ENCODE data around the gene PTGIS.
A peak's percentile ranks its signal among the peaks of the same experiment; 100 is the strongest.

Gene PTGIS

GRCh38 chr20:49583669-49584417 is 15.9 kb upstream of the PTGIS start:
- Histone ChIP-seq H3K9ac (peak overlapping the region in 9 of 11 experiments; percentile 46 to 77 (median 63); a peak in 15 of 22 replicates), H3K4me2 (peak overlapping the region; percentile 32 to 85 (median 71); a peak in 20 of 22 replicates), H3K9me3 (replicated peaks in 1 of 11) (peaks cover 5 to 13% (median 9%) of the 10 kb centered on the region in 11 experiments; a peak in 20 of 22 replicates), H3K27ac (peak overlapping the region in 9 of 11 experiments; percentile 72 to 97 (median 84); a peak in 18 of 22 replicates), H3K36me3 (no peaks in the 10 kb centered on the region), H3K4me3 (no peak overlapping the region), H3K4me1 (peaks cover 41 to 100% (median 72%) of the 10 kb centered on the region in 10 experiments), H4K20me1 (no peaks in the 10 kb centered on the region), H3K27me3 (no peaks in the 10 kb centered on the region)
- peak in 8 of 11 experiments; percentile 20 to 77 (median 56); a peak in 7 of 22 replicates for TF ChIP-seq Cebpa-rat (IDR thresholded peaks at IDR 0.05)

GRCh38 chr20:49583343-49583668 is 15.4 kb upstream of the PTGIS start:
- peaks cover 41 to 100% (median 73%) of the 10 kb centered on the region in 10 experiments for H3K4me1 ChIP-seq
- peaks cover 5 to 13% (median 9%) of the 10 kb centered on the region in 11 experiments; a peak in 20 of 22 replicates for H3K9me3 ChIP-seq (replicated peaks in 1 of 11)
- H3K4me2 ChIP-seq, result peak overlapping the region in 9 of 11 experiments; percentile 48 to 85 (median 75); a peak in 15 of 22 replicates
- H3K27ac ChIP-seq, result peak overlapping the region in 9 of 11 experiments; percentile 72 to 97 (median 84); a peak in 16 of 22 replicates
- H3K9ac ChIP-seq, result peak overlapping the region in 5 of 11 experiments; percentile 45 to 77 (median 66); a peak in 7 of 22 replicates
- H3K36me3 ChIP-seq, result no peaks in the 10 kb centered on the region
- H3K4me3 ChIP-seq, result no peak overlapping the region
- no peaks in the 10 kb centered on the region for H4K20me1 ChIP-seq
- no peak for TF ChIP-seq Cebpa-rat (IDR thresholded peaks at IDR 0.05)
- no peaks in the 10 kb centered on the region for H3K27me3 ChIP-seq

GRCh38 chr20:49582413-49583334 is 14.7 kb upstream of the PTGIS start:
- peaks cover 5 to 13% (median 9%) of the 10 kb centered on the region in 11 experiments; a peak in 20 of 22 replicates for H3K9me3 ChIP-seq (replicated peaks in 1 of 11)
- H3K4me1 ChIP-seq, result peaks cover 43 to 100% (median 74%) of the 10 kb centered on the region in 10 experiments
- H3K27ac ChIP-seq, result peak overlapping the region in 9 of 11 experiments; percentile 52 to 97 (median 84); a peak in 15 of 22 replicates
- no peaks in the 10 kb centered on the region for H4K20me1 ChIP-seq
- TF ChIP-seq Cebpa-rat (IDR thresholded peaks at IDR 0.05), result no peak
- no peaks in the 10 kb centered on the region for H3K27me3 ChIP-seq
- H3K4me3 ChIP-seq, result no peak overlapping the region
- H3K9ac ChIP-seq, result peak overlapping the region in 5 of 11 experiments; percentile 45 to 77 (median 66); a peak in 6 of 22 replicates
- H3K4me2 ChIP-seq, result peak overlapping the region in 8 of 11 experiments; percentile 48 to 85 (median 76); a peak in 13 of 22 replicates
- H3K36me3 ChIP-seq, result no peaks in the 10 kb centered on the region

GRCh38 chr20:49581482-49581881 is 13.5 kb upstream of the PTGIS start:
- peaks cover 48 to 99% (median 80%) of the 10 kb centered on the region in 10 experiments for H3K4me1 ChIP-seq
- no peaks in the 10 kb centered on the region for H3K36me3 ChIP-seq
- H3K4me3 ChIP-seq, result no peak overlapping the region
- H3K9me3 ChIP-seq (replicated peaks in 1 of 11), result peaks cover 10 to 18% (median 13%) of the 10 kb centered on the region in 11 experiments
- H3K27ac ChIP-seq, result peak overlapping the region in 6 of 11 experiments; percentile 26 to 97 (median 87); a peak in 10 of 22 replicates
- no peak overlapping the region; a peak in 1 of 22 replicates for H3K9ac ChIP-seq
- no peaks in the 10 kb centered on the region for H4K20me1 ChIP-seq
- TF ChIP-seq Cebpa-rat (IDR thresholded peaks at IDR 0.05), result no peak
- H3K27me3 ChIP-seq, result no peaks in the 10 kb centered on the region
- peak overlapping the region in 4 of 11 experiments; percentile 34 to 71 (median 58); a peak in 4 of 22 replicates for H3K4me2 ChIP-seq

GRCh38 chr20:49580813-49581174 is 12.9 kb upstream of the PTGIS start:
- H3K4me2 ChIP-seq, result peak overlapping the region in 8 of 11 experiments; percentile 2 to 71 (median 37); a peak in 11 of 22 replicates
- no peaks in the 10 kb centered on the region for H4K20me1 ChIP-seq
- H3K27me3 ChIP-seq, result no peaks in the 10 kb centered on the region
- peak overlapping the region in 4 of 11 experiments; percentile 1 to 90 (median 34); a peak in 7 of 22 replicates for H3K27ac ChIP-seq
- no peak for TF ChIP-seq Cebpa-rat (IDR thresholded peaks at IDR 0.05)
- H3K9me3 ChIP-seq (replicated peaks in 1 of 11), result peaks cover 12 to 21% (median 15%) of the 10 kb centered on the region in 11 experiments
- H3K9ac ChIP-seq, result no peak overlapping the region
- no peaks in the 10 kb centered on the region for H3K36me3 ChIP-seq
- H3K4me1 ChIP-seq, result peaks cover 41 to 99% (median 79%) of the 10 kb centered on the region in 10 experiments
- H3K4me3 ChIP-seq, result no peak overlapping the region

- Histone ChIP-seq H4K20me1 (no peaks in the 10 kb centered on the region), H3K4me2 (peak overlapping the region; percentile 12 to 83 (median 50); a peak in 15 of 22 replicates), H3K9ac (0 out of 22 replicates have a peak overlapping the region, but pooled peaks of 1 of the 11 experiments have one; percentile 14), H3K27me3 (no peaks in the 10 kb centered on the region), H3K4me1 (peaks cover 35 to 99% (median 79%) of the 10 kb centered on the region in 10 experiments), H3K27ac (peak overlapping the region in 6 of 11 experiments; percentile 1 to 90 (median 14); a peak in 8 of 22 replicates), H3K9me3 (replicated peaks in 1 of 11) (peaks cover 12 to 21% (median 15%) of the 10 kb centered on the region in 11 experiments), H3K4me3 (no peak overlapping the region), H3K36me3 (no peaks in the 10 kb centered on the region)
- TF ChIP-seq Cebpa-rat (IDR thresholded peaks at IDR 0.05), result no peak
Measured at GRCh38 chr20:49579874-49580812, 12.2 kb upstream of the PTGIS start.

- Histone ChIP-seq H4K20me1 (no peaks in the 10 kb centered on the region), H3K36me3 (no peaks in the 10 kb centered on the region), H3K4me1 (peaks cover 26 to 99% (median 79%) of the 10 kb centered on the region in 10 experiments), H3K4me3 (no peak overlapping the region), H3K9ac (no peak overlapping the region), H3K9me3 (replicated peaks in 1 of 11) (peaks cover 12 to 21% (median 15%) of the 10 kb centered on the region in 11 experiments), H3K27ac (0 out of 22 replicates have a peak overlapping the region, but pooled peaks of 1 of the 11 experiments have one; percentile 43), H3K27me3 (no peaks in the 10 kb centered on the region), H3K4me2 (peak overlapping the region in 10 of 11 experiments; percentile 10 to 83 (median 53); a peak in 17 of 22 replicates)
- no peak for TF ChIP-seq Cebpa-rat (IDR thresholded peaks at IDR 0.05)
Measured at GRCh38 chr20:49579195-49579594, 11.3 kb upstream of the PTGIS start.

Data from BLaER1 treated with 17β-estradiol and CSF1 and Interleukin-3, amounts not matched to agents 10 nM and 100 nM (cell line).